HG02642 (cell line): ENCODE data around the gene PRKCQ.
"Not testable (repeated sequence)": the region's sequence is repeated elsewhere in the genome, so short reads cannot be mapped to it uniquely, and the experiment has no call there.

Experiments used
- ATAC-seq: cut with Tn5 transposase; IDR thresholded peaks from one replicate; pipeline ENCODE4 v1.9.1; 2021; ENCODE audit warnings: mild to moderate bottlenecking; ENCODE audit not compliant: unreplicated experiment, poor library complexity

Gene PRKCQ

DNA sequence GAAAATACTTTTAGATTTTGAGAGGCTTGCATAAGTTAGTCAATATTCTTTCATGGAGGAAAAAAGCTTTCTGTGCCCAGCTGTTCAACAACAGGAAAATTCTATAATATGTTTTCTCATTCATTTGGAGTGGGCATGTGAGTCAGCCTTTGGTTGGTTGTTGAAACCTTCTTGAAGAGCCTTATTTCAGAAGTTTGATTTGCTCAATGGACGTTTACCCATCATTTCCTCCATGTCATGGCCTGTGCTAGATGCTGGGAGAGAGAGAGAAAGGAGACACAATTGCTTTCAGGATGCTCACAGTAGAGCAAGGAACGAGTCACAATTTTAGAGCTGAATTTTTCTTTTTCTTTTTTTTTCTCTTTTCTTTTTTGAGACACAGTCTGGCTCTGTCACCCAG, 181.7 kb downstream of the PRKCQ start:
- no peak for ATAC-seq

DNA sequence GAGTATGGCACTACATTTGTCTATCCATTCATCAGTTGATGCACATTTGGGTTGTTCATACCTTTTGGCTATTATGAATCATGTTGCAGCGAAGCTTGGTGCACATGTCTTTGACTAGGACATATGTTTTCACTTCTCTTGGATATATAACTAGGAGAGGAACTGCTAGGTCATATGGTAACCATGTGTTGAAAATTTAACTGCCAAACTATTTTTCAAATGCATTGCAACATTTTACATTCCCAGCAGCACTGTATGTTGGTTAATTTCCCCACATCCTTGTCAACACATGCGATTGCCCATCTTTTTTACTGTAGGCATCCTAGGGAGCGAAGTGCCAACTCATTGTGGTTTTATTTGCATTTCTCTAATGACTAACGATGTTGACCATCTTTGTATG, 183.4 kb downstream of the PRKCQ start:
- no peak for ATAC-seq

DNA sequence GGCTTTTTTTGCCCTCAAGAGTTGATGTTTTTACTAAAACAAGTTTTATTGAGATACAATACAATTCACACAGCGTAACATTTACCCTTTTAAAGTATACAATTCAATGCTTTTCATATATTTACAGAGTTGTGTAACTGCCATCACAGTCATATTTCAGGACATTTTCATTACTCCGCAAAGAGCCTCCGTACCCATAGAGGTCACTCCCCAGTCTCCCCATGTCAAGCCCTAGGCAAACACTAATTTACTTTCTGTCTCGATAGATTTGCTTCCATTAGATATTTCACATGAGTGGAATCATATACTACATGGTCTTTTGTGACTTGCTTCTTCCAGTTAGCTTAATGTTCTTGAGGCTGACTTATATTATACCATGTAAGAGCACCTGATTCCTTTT, 183.8 kb downstream of the PRKCQ start:
- no peak for ATAC-seq

DNA sequence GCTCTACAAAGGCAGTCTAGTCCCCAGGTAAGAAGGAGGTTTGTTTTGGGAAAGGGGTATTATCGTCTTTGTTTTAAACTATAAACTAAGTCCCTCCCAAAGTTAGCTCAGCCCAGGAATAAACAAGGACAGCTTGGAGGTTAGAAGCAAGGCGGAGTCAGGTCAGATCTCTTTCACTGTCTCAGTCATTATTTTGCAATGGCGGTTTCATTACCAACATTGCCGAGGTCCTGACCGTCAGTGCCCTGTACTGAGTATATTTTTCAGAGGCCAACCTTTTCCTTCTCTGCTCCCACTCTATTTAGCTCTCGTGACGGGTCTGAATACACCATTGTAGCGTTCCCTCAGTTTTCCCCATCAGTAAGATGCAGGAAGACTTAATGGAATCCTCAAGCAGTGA, 184.5 kb downstream of the PRKCQ start:
- no peak for ATAC-seq

DNA sequence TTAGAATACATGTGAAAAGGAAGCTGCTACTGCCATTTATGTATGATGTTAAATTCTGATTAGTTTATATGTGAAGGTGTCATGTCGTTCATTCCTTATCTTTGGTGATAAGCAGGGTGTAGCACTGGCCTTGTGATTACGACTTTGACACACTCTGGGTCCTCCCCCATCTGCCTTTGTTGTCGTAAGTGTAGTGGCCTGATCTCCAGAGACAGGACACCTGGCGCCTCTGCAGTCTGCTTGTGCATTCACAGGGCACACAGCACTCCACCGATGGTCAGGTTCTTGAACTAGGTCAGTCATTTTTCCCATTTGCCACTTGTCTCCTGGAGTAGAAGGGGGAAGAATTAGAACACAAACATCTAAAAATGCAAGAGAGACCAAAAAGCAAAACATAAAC, 186.0 kb downstream of the PRKCQ start:
- no peak for ATAC-seq

DNA sequence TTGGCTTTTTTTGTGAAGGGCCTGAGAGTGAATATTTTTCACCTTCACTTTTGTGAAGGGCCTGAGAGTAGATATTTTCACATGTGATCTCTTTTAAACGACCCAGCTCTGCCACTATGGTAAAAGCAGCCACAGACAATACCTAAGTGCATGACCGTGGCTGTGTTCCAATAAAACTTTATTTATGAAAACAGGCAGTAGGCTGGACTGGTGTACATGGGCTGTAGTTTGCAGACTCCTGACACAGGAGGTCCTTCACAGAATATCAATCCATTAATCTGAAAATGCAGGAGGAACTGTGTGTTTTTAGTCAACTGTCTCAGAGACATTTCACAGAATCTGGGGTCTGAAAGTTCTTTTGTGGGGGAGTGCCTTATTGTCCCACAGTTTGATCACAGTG, 186.9 kb downstream of the PRKCQ start:
- ATAC-seq = no peak

DNA sequence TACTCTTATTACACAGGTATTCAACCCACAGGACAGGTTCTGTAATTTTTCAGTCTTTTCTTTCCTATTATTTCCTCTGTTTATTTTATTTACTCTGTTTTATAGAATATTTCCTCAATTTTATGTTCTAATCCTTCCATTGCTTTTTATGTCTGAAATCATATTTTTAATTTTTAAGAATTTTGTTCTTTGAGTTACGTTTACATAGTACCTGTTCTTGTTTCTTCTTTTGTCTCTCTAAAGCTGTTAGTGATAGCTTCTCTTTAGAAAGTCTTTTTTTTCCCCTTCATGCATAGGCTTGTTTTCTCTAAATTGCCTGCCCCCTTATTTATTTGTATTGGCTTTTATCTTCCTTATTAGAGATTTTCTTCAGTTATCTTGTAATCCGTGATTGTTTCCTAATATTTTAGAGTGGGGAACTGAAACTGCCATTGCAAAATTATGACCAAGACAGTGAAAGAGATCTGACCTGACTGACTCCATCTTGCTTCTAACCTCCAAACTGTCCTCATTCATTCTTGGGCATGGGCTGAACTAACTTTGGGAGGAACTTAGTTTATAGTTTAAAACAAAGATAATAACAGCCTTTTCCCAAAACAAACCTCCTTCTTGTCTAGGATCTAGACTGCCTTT, 189.7 kb downstream of the PRKCQ start:
- no peak for ATAC-seq

DNA sequence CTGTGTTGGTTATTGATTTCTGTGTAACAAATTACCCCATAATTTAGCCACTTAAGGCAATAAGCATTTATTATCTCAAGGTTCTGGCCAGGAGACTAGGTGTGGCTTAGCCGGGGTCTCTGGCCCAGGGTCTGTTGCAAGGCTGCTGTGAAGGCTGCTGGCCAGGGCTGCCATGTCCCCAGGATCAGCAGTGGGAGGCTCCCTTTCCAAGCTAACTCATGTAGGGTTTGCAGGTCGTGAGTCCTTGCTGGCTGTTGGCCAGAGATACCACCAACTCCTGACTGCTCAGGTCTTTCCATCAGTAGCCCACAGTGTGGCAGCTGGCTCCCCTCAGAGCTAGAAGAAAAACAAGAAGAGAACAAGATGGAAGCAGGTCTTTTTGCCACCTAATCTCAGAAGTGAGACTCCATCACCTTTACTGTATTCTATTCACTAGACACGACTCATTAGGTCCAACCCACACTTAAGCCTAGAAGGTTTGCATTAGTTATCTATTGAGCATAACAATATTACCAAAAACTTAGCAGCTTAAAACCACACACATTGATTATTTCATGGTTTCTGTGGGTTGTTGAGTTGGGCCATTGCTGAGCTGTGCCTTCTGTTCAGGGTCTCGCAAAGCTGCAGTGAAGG, 191.7 kb downstream of the PRKCQ start:
- no peak for ATAC-seq

DNA sequence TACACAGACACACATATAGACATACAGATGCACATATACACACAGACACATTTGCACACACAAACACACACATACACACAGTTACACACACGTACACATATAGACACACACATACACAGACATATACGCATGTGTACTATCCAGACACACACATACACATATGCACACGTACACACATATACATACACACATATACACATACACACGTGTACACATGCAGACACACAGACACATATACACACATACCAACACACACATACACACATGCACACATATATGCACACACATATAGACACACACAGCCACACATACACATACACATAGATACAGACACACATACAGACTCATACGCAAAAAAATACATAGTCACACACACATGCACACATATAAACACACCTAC, 193.1 kb downstream of the PRKCQ start:
- no peak for ATAC-seq

DNA sequence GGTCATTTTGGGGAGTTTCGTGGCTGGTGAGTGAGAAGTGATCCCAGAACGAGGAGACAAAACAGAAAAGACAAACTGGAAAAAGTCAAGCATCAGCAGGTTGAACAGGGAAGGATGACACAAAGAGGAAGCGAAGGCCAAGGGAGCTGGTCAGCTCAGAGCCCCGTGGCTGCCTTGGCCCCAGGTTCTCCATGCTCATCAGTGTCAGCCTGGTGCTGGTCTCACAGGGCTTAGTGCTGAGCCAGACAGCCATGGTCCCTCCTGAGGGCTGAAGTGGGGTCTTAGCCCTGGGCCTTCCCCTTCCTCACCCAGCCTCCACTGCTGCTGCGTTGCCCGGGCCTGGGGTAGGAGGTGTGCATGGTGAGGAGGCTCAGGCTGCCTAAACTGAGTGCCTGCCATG, 193.7 kb downstream of the PRKCQ start:
- no peak for ATAC-seq

DNA sequence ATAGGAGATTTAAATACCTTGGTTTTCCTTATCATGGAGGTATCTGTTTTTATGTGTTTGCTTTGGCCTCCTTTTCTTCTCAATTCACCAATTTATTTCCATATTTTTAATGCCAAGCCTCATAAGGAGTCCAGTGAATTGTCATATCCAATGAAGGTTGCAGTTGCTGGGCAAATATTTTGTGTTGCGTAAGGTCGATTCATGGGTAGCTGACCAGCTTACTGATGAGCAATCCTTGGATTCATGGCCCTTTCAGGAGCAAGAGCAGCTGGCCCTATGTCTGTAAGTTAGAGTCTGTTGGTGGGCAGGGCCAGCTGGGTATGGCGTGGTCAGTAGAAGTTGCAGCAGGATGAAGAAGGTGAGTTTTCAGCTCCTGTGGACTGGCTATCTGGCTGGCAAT, 194.4 kb downstream of the PRKCQ start:
- no peak for ATAC-seq

DNA sequence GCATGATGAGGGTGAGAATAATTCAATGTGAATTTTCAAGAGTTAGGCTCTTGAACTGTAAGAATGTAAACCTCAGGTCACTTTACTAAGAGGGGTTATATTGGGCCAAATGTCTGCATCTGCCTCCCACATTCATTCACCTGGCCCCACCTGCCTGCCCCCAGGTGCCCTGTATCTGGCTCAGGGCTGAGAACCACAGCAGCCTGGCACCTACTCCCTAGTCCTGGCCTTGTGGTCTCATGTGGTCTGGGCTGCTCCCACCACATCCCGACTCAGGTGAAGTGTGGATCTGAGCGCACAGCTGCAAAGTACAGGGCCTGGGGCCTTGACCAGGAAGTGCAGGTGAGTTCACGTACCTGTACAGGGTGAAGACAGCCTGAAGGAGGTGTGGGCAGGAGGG, 195.2 kb downstream of the PRKCQ start:
- no peak for ATAC-seq

DNA sequence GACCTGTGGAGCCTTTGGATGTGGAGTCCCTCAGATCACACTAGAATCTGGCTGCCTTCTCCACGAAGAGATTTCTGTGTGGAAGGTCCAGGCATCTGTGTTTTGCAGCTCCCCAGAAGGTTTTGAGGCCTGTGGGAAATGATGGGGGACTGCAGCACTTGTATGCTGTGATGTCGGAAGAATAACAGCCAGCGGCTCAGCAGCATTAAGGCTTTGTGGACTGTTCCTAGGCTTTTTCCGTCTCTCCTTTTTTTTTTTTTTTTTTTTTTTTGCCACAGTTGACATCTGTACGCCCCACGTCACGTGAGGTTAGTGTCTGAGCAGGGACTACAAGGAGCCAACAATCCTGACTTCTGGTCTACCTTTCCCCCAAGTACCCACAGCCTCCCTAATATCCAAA, 196.0 kb downstream of the PRKCQ start:
- no peak for ATAC-seq

DNA sequence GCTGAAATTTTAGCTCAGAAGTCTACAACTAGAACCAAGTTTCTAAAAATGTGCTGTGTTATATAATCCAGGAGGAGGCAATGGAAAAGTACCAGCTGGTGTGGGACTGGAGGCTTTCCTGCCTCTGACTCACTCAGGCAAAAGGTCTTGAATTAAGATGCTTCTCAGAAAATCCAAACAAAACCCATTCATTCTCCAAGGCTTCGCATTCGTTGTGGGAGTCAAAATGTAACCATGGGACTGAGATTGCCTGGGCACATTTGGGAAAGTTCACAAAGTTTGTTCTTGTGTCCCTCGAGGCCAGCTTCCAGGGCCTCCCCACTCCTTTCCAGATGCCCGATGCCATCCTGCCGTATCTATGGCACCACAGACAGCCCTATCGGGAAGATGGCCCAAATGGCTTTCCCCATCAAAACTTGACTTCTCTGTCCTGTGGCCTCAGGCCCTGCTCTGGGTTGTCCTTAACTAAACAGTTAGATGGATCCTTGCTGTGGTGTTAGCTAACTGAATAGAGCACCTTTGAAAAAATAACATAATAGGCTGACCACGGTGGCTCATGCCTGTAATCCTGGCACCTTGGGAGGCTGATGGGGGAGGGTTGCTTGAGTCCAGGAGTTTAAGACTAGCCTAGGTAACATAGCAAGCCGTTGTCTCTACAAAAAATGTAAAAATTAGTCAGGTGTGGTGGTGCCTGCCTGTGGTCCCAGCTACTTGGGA, 196.8 kb downstream of the PRKCQ start:
- ATAC-seq = no peak

DNA sequence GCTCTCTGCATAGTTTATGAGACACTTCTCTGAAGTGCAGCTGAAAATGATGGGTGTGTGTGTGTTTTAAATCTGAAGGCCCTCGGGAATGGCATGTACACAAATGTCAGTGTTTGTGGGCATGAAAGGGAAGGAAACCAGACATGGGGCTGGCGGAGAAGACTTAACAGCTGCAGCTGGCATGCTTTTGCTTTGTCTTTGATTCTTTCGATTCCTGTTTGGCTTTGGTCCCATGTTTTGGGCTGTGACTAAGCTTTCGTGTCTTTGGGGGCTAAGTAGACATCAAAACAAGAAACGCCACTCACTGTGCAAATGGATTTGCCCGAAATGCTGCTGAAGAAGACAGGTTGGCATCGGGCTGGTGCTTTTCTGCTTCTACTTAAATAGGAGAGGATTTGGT, 198.0 kb downstream of the PRKCQ start:
- peak; percentile 83 for ATAC-seq

DNA sequence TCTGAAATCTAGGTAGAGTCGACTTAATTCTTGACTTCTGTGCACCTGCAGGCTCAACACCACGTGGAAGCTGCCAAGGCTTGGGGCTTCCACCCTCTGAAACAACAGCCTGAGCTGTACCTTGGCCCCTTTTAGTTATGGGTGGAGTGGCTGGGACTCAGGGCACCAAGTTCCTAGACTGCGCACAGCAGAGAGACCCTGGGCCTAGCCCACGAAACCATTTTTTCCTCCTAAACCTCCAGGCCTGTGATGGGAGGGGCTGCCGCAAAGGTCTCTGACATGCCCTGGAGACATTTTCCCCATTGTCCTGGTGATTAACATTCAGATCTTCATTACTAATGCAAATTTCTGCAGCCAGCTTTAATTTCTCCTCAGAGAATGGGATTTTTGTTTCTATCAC, 199.6 kb downstream of the PRKCQ start:
- not testable (repeated sequence) for ATAC-seq

DNA sequence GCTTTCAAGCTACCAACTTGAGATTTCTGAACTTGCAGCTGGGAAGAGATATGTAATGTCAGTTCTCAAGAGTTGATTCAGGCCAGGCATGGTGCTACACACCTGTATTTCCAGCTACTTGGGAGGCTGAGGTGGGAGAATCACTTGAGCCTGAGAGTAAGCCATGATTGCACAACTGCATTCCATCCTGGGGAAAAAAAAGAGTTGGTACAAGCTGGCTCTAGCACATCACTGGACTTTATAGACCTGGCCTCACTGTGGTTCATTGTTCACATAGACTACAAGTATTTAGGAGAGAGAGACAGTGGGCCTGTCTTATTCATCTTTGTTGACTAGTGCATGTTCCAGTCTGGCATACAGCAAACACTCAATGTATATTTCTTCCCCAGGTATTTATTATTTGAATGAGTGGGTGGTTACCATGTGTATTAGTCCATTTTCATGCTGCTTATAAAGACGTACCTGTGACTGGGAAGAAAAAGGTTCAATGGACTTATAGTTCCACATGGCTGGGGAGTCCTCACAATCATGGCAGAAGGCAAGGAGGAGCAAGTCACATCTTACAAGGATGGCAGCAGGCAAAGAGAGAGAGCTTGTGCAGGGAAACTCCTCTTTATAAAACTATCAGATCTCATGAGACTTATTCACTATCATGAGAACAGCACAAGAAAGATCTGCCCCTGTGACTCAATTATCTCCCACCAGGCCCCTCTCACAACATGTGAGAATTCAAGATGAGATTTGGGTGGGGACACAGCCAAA, 200.9 kb downstream of the PRKCQ start:
- no peak for ATAC-seq
